Nucleus accumbens (tissue), 56 donors: ENCODE results near the gene GPATCH4.
"Not testable (repeated sequence)": the region's sequence is repeated elsewhere in the genome, so short reads cannot be mapped to it uniquely, and the experiment has no call there.

Experiments used
- DNase-seq, 56 donors: peaks; one replicate each; lab custom pipeline; 2025; lab: John Stamatoyannopoulos, UW

Gene GPATCH4

GRCh38 chr1:156629823-156630449 lies 28.7 kb upstream of the GPATCH4 start:
- DNase-seq = no peak

GRCh38 chr1:156627313-156627880 lies 26.1 kb upstream of the GPATCH4 start:
- DNase-seq = peak in 16 of 56 donors; percentile 8 to 57 (median 23)

GRCh38 chr1:156626079-156626438 lies 24.8 kb upstream of the GPATCH4 start:
- no peak for DNase-seq

GRCh38 chr1:156625436-156626078 lies 24.3 kb upstream of the GPATCH4 start:
- peak in 44 of 56 donors; percentile 22 to 88 (median 50) for DNase-seq

- peak in 1 of 56 donors; percentile 36 for DNase-seq
These were observed 23.6 kb upstream of the GPATCH4 start for GRCh38 chr1:156624814-156625435.

GRCh38 chr1:156623946-156624813 lies 22.9 kb upstream of the GPATCH4 start:
- peak in 27 of 56 donors; percentile 6 to 68 (median 36) for DNase-seq

GRCh38 chr1:156622581-156623297 lies 21.5 kb upstream of the GPATCH4 start:
- DNase-seq = no peak

GRCh38 chr1:156619582-156619955 lies 18.3 kb upstream of the GPATCH4 start:
- DNase-seq = peak in 2 of 56 donors; percentile 27 to 57

GRCh38 chr1:156618853-156619581 lies 17.7 kb upstream of the GPATCH4 start, which contains the start of gene HAPLN2:
TSS of gene HAPLN2 (plus strand) at chr1:156619415. CDS start at chr1:156623491, 4,076 bp downstream.
- peak in 44 of 56 donors; percentile 14 to 83 (median 56) for DNase-seq

- peak in 49 of 56 donors; percentile 17 to 82 (median 64) for DNase-seq
These were observed 15.2 kb upstream of the GPATCH4 start for GRCh38 chr1:156616463-156616862.

- DNase-seq = peak in 9 of 56 donors; percentile 25 to 67 (median 41)
These were observed 14.7 kb upstream of the GPATCH4 start for GRCh38 chr1:156615946-156616345.

- no peak for DNase-seq
These were observed 11.4 kb upstream of the GPATCH4 start for GRCh38 chr1:156612666-156613065.

GRCh38 chr1:156610072-156610471 lies 8.8 kb upstream of the GPATCH4 start:
- DNase-seq = not testable (repeated sequence)

- peak in 8 of 56 donors; percentile 8 to 36 (median 18) for DNase-seq
These were observed 7.7 kb upstream of the GPATCH4 start for GRCh38 chr1:156608981-156609380.

GRCh38 chr1:156608036-156608674 lies 6.9 kb upstream of the GPATCH4 start:
- peak in 44 of 56 donors; percentile 12 to 79 (median 42) for DNase-seq

- DNase-seq = not testable (repeated sequence)
These were observed 6.1 kb upstream of the GPATCH4 start for GRCh38 chr1:156607344-156607743.

- DNase-seq = peak in 1 of 56 donors; percentile 9
These were observed 1.3 kb upstream of the GPATCH4 start for GRCh38 chr1:156602557-156602993.

- no peak for DNase-seq
These were observed 613 bp upstream of the GPATCH4 start for GRCh38 chr1:156601892-156602291.
